ENCODE results near the gene ANO2. TPM values are rescaled to one million over a fixed set of nuclear protein-coding genes. Genes with fewer than 3 reads are reported as not detected.

The ANO2 gene
- total and polyA plus RNA-seq, 2 experiments from 2014 or later = 2.3 to 4.6 TPM

- TF ChIP-seq ZNF462 (CRISPR knock-in tag; IDR thresholded peaks at IDR 0.05) = no peak
- TF ChIP-seq EZH2 (IDR thresholded peaks at IDR 0.05; ENCODE audit: low read depth, unreplicated experiment) = no peak
- TF ChIP-seq CTCF (conservative IDR thresholded peaks at IDR 0.05; ENCODE audit: low read depth in 2 of 2) = no peak
- TF ChIP-seq EZH2phosphoT487 (IDR thresholded peaks at IDR 0.05; ENCODE audit: unreplicated experiment) = no peak
- no peak for TF ChIP-seq POLR2AphosphoS5 (IDR thresholded peaks at IDR 0.05; ENCODE audit: low read depth)
- TF ChIP-seq NANOG (IDR thresholded peaks at IDR 0.05; ENCODE audit: borderline replicate concordance) = no peak
- no peak for TF ChIP-seq JUNB (IDR thresholded peaks at IDR 0.05; ENCODE audit: unreplicated experiment)
- TF ChIP-seq ZNF331 (CRISPR knock-in tag; IDR thresholded peaks at IDR 0.05; ENCODE audit: low read depth) = no peak
- TF ChIP-seq REST (IDR thresholded peaks at IDR 0.05; ENCODE audit: unreplicated experiment) = no peak
Observed at GRCh38 chr12:5614256-5614655, 330.8 kb downstream of the ANO2 start (continued).

Measured in GM23338 (cell line).